Left ventricle myocardium superior (tissue), 1 donor: Measurements from ENCODE around the gene TMEM232. TPM values are rescaled to one million over a fixed set of nuclear protein-coding genes. Genes with fewer than 3 reads are reported as not detected.

ENCODE experiments used
- microRNA-seq: library from miRNA; unstranded; fragments of <30 nt; microRNA quantifications from one replicate; pipeline ENCODE4 v1.2.0, GENCODE V29; 2020; ENCODE audit warnings: borderline number of aligned reads
- total RNA-seq: library from RNA; stranded (reverse); fragmentation: NEBNext Ultra II Directional; extraction: Animal tissue kit (Norgen Biotek cat#: 25700); gene quantifications from one replicate; pipeline ENCODE4 v1.2.1, GENCODE V29; 2021
- donor health status: DM: no; HTN: yes; CAD: no; lungs with severe emphysema.

TMEM232 gene
- total RNA-seq, 1 donor from 2014 or later = 2.9 TPM

Small RNA genes within 50 kb of the gene (microRNA-seq; reads per million reads assigned to microRNA genes)
- gene MIR548F3 = not detected

Other genes starting within 250 kb of the TMEM232 start
- gene SLC25A46, start 12.3 kb upstream of the TMEM232 start, total RNA-seq = 67.1 TPM